Epithelial cell of esophagus (primary cell): ENCODE data around the gene GALNT16.
"Not testable (repeated sequence)": the region's sequence is repeated elsewhere in the genome, so short reads cannot be mapped to it uniquely, and the experiment has no call there.

Source experiments
- DNase-seq: peaks from one replicate; pipeline ENCODE4 v3.0.0; 2010; ENCODE audit warnings: low read depth
- H3K4me3 ChIP-seq: 2 replicates; pipeline ENCODE4 v1.5.1; 2011; ENCODE audit warnings: mild to moderate bottlenecking, low read length, control low read depth
- TF ChIP-seq, protein P1 (sequence below): IDR thresholded peaks from 2 replicates; pipeline ENCODE4 v1.5.1; 2011; ENCODE audit warnings: low read depth, mild to moderate bottlenecking, low read length, control low read depth, inconsistent platforms; ENCODE audit not compliant: insufficient read depth; ENCODE audit errors: missing control alignments

GALNT16 gene

DNA sequence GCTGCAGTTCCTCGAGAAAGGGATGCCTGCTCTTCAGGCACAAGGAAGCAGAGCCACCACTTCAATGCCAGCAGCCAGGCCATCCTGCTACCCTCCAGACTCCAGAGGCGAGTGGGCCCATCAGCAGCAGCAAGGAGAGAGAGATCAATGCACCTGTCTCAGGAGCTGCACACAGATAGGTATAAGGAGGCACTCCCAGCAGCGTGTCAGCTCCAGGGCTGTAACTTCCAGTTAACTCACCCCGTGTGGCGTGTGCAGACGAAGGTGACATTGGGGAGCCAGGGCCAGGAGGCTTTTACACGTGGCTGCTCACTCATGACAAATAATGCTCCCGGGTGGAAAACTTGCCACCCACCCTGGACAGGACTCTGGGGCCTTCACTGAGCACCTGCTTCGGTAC lies 24.2 kb downstream of the GALNT16 start:
- TF ChIP-seq, protein P1, sequence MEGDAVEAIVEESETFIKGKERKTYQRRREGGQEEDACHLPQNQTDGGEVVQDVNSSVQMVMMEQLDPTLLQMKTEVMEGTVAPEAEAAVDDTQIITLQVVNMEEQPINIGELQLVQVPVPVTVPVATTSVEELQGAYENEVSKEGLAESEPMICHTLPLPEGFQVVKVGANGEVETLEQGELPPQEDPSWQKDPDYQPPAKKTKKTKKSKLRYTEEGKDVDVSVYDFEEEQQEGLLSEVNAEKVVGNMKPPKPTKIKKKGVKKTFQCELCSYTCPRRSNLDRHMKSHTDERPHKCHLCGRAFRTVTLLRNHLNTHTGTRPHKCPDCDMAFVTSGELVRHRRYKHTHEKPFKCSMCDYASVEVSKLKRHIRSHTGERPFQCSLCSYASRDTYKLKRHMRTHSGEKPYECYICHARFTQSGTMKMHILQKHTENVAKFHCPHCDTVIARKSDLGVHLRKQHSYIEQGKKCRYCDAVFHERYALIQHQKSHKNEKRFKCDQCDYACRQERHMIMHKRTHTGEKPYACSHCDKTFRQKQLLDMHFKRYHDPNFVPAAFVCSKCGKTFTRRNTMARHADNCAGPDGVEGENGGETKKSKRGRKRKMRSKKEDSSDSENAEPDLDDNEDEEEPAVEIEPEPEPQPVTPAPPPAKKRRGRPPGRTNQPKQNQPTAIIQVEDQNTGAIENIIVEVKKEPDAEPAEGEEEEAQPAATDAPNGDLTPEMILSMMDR = no peak
- no peak overlapping the region for H3K4me3 ChIP-seq
- no peak for DNase-seq

DNA sequence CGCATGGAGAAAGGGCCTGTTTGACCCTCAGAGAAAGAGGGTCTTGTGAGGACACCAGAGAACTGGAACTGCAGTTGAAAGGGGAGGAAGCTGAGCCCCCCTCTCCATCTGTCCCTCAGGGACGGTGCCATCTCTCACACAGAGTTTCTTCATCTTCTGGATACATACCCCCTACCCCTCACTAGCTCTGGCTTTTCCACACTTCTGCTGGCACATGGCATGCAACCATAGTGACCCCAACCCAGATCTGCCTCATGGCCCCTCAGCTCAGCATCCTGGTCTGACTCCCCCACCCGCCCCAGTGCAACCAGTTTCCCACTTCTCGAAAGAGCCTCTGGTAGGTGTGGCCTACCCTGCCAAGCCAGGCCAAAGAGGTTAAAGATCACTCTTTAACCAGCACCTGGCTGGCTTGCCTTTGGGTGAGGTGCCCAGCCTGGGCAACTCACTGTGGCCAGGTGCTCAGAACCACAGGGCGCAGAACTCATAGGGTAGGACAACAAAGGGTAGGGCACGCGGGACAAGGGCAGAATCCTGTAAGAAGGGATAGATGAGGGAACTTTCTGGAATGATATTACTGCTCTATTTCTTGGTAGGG lies 25.8 kb downstream of the GALNT16 start:
- TF ChIP-seq, protein P1 = no peak
- DNase-seq = no peak
- H3K4me3 ChIP-seq = no peak overlapping the region

DNA sequence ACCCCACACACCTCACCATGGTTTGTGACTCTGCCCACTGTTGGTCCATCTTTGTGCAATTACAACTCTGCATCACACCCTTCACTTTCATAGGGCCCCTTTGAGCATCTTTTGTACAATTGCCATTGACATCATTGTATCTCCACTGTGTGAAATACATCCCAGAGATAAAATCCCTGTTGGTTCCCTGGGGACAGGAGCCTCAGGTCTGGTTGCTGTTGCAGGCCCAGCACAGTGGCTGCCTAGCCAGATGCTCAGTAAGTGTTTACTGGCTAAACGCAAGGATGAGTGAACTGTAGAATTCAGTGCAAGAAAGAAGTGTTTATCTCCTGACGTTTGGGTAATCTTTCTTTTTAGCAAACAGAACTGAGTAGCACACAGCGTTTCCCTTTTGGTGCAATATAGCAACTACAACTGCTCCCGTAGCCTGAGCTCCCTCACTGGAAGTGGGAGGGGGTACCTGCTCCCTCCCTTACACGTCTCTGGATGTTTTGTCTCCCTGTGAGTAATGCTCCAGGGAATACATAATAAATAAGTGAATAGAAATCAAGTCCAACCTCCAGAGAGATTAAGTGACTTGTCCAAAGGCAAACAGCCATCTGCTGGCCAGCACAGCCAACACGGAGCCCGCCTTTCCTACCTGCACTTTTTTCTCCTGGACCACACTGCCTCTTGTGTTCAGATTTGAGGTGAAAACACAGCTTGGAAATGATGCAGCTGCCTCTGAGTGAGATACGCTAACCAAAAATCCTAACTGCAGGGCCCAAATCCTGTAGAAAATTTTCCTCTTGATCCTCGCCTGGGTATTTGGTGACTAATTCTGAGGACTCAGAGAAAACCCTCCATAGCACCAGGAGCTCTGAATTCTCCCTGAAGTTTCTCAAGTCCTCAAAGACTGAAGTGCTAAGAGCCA lies 27.4 kb downstream of the GALNT16 start:
- TF ChIP-seq, protein P1 = no peak
- DNase-seq = no peak
- H3K4me3 ChIP-seq = no peak overlapping the region

DNA sequence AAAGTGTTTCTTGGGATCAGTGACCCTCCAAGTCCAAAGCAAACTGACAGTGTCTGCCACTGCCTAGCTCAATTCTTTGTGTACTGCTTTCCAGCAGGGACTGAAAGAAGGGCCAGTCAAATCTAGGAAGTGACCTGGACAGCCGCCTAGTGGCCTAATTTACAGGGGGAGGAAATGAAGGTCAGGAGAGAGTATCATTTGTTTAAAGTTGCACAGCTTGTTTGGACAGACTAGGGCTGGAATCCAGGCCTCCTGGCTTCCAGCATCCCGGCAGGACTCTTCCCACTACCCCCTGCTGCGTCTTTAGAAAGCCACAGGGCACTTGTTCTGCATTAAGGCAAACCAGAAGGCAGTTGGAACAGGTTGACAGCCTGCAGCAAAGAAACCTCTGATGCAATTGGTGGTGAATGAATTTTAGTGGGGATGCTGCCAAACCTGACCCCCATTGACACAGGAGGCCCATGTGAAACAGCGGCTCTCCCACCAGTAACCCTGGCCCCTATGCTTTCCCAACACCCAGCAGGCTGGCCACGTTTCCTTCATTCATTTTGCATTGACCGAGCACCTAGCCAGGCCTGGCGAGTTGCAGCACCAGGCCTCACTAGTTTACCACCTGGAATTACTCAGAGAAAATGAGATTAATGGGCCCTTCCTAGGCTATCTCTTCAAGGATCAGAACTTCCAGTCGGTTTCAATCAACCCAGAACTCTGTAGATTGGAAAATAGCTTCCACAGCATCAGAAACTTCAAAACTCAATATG lies 28.2 kb downstream of the GALNT16 start:
- H3K4me3 ChIP-seq = no peak overlapping the region
- TF ChIP-seq, protein P1 = peak; percentile 30
- no peak for DNase-seq

DNA sequence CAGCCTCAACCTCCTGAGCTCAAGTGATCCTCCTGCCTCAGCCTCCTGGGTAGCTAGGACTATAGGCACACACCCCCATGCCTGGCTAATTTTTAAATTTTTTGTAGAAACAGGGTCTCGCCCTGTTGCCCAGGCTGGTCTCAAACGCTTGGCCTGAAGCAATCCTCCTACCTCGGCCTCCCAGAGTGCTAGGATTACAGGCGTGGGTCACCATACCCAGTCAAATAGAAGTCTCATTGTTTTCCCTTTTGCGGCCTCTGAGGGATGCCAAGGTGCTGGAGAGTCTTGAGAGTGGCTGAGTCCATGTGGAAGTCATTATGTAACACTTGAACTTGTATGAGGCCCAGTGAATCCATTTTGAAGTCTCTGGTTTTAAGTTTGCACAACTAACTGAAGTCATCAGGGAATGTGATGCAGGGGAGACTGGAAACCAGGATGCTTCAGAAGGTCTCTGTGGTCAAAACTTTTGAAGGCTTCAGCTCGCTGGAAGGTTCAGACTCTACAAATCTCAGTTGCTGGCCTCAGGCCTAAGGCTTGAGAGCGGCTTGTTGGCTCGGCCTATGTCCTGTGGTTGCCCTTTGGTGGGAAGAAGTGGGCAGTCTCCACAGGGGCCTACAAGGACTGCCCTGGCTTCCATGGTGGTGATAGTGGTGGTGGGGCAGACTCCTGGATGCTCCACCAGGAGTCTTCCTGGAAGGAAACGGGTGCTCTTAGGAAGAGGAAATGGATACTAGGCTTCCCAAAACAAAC lies 29.2 kb downstream of the GALNT16 start:
- DNase-seq = no peak
- TF ChIP-seq, protein P1 = no peak
- no peak overlapping the region for H3K4me3 ChIP-seq

DNA sequence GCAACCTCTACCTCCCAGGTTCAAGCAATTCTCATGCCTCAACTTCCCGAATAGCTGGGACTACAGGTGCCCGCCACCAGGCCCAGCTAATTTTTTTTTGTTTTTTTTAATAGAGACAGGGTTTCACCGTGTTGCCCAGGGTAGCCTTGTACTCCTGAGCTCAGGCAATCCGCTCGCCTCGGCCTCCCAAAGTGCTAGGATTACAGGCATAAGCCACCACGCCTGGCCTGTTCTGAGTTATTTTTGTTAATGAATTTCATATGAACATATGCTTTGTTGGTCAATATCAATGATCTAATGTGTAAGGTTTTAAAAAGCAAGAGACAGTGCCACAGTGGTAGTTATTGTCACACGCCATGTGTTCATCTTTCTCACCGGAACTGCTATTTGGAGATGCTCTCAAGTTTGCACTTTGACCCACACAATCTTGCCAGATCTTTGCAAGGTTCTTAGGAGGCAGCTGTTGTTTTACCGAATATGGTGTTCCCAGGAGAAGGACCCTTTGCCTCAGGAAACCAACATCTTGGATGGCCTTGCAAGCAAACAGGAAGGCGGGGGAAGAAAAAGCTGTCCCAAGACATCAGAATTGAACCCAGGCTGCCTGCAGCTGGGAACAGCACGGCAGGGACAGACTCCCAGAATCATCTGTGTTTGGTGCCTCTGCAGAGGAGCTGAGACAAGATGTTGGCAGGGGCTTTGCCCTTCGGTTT lies 30.0 kb downstream of the GALNT16 start:
- TF ChIP-seq, protein P1 = no peak
- no peak for DNase-seq
- H3K4me3 ChIP-seq = no peak overlapping the region

DNA sequence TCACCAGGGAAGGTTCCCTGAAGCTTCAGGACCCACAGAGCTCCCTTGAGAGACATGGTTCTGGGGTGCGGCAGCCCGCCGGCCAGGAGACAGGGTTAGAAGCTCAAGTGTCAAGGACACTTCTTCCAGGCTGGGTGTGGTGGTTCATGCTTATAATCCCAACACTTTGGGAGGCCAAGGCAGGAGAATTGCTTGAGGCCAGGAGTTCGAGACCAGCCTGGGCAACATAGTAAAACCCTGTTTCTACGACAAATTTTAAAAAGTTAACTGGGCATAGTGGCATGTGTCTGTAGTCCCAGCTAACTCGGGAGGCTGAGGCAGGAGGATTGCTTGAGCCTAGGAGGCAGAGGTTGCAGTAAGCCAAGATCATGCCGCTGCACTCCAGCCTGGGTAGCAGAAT lies 30.9 kb downstream of the GALNT16 start:
- H3K4me3 ChIP-seq, DNase-seq: not testable (repeated sequence)
